Fibroblast of pulmonary artery (primary cell): ENCODE measurements around the gene CHAMP1.

Experiments
- DNase-seq: peaks from one replicate; pipeline ENCODE4 v3.0.0-alpha.2; 2010; ENCODE audit warnings: low read depth
- H3K4me3 ChIP-seq: replicated peaks from 2 replicates; pipeline ENCODE4 v1.5.1; 2011; ENCODE audit warnings: low read depth, mild to moderate bottlenecking, control low read depth, low read length, moderate library complexity
- CTCF ChIP-seq: IDR thresholded peaks from 2 replicates; pipeline ENCODE4 v1.5.1; 2011; ENCODE audit warnings: mild to moderate bottlenecking, control low read depth, low read length, inconsistent platforms; ENCODE audit errors: missing control alignments

The CHAMP1 gene

DNA sequence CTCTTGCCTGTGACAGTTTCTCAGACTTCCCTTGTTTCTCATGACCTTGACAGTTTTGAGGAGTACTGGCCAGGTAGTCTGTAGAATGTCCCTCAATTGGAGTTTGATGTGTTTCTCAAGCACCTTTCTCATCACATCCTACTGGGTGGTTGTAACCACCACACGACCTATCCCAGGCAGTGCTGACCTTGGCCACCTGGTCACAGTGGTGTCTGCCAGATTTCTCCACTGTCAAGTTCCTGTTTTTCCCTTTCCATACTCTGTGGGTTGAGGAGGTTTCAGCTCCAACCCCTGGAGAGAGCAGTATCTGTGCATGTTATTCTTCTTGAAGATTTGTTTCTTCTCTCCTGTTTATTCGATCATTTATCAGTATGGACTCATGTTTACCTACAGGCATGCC is 41.3 kb upstream of the CHAMP1 start:
- TF ChIP-seq CTCF = no peak
- H3K4me3 ChIP-seq = no peak overlapping the region
- DNase-seq = peak; percentile 11

DNA sequence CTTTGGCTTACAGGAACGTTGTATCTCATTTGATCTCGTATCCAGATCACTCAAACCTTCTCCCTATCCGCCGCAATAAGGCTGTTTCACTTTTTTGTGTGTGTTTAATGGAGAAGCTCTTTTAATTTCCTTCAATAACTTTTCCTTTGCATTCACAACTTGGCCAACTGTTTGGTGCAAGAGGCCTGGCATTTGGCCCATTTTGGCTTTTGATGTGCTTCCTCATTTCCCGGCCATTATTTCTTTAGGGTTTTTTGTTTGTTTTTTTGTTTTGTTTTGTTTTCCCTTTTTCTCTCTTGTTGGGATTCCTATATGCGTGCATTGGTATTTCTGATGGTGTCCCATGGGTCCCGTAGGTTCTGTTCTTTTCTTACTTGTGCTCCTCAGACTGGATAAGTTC is 39.0 kb upstream of the CHAMP1 start:
- no peak for TF ChIP-seq CTCF
- H3K4me3 ChIP-seq = no peak overlapping the region
- DNase-seq = peak; percentile 26

- no peak for DNase-seq
- no peak overlapping the region for H3K4me3 ChIP-seq
- no peak for TF ChIP-seq CTCF
Observed at GRCh38 chr13:114279146-114279545, 35.2 kb upstream of the CHAMP1 start.

DNA sequence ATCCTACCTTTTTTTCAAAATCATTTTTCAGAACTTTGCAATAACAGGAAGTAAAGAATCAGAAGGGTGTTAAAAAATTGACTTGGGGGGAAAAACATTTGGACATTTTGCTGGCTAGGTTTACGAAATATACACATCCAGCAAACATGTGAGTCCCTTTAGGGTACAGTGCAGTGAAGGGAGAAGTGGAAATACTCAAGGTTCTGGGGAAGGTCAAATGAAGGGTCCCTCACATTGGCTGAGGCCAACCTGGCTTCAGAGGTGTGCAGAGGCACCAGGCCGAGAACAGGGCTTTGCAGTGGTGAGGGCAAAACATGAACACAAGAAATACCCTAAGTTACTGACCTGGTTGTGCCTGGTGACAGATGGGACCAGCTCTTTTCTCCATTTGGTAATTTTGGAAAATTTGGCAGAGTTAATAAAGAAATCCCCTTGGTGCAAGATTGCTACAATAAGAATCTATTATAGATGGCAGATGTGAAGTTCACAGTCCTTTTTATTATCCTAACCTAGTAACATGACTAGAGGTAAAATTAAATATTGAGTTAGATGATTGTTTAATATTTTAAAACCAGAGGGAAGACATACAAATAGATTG is 34.4 kb upstream of the CHAMP1 start:
- no peak for DNase-seq
- TF ChIP-seq CTCF = no peak
- no peak overlapping the region for H3K4me3 ChIP-seq

GRCh38 chr13:114281351-114282040 is 32.8 kb upstream of the CHAMP1 start, which contains the start of gene UPF3A:
Gene UPF3A (plus strand): TSS chr13:114281601. CDS start chr13:114281640, 39 bp downstream.
- DNase-seq = peak; percentile 94
- peak within 1 kb of the TSS; percentile 81 for H3K4me3 ChIP-seq
- no peak for TF ChIP-seq CTCF

GRCh38 chr13:114282041-114282670 is 32.1 kb upstream of the CHAMP1 start:
- H3K4me3 ChIP-seq = peak overlapping the region; percentile 81
- no peak for TF ChIP-seq CTCF
- peak; percentile 75 for DNase-seq
